Body of pancreas (tissue), 4 donors: ENCODE measurements around the gene WDR53. TPM values are rescaled to one million over a fixed set of nuclear protein-coding genes. Genes with fewer than 3 reads are reported as not detected.
A peak's percentile ranks its signal among the peaks of the same experiment; 100 is the strongest.
"Not testable (repeated sequence)": the region's sequence is repeated elsewhere in the genome, so short reads cannot be mapped to it uniquely, and the experiment has no call there.

Experiments
- ATAC-seq: fragments of 150-250 bp; one replicate; pipeline ENCODE4 v1.9.1; 2016
- DNase-seq, 4 donors: peaks; one replicate each; pipeline ENCODE4 v3.0.0-alpha.2; 2019
- H3K27ac ChIP-seq, 4 donors: fragments of 200-600 bp; sonication (generic); 1 replicate in 3 of 4; 2 replicates in 1 of 4; pipeline versions ENCODE4 v1.5.1 to v1.6.1; 2016 to 2019; ENCODE audit warnings: mild to moderate bottlenecking in 1 of 4, mixed read lengths in 1 of 4, moderate library complexity in 1 of 4
- H3K27me3 ChIP-seq, 2 donors: fragments of 200-600 bp; sonication (generic); one replicate each; pipeline ENCODE4 v1.6.0; 2016; ENCODE audit warnings: mild to moderate bottlenecking in 1 of 2
- H3K36me3 ChIP-seq, 2 donors: fragments of 200-600 bp; sonication (generic); replicated peaks in 1 of 2; 2 replicates each; pipeline ENCODE4 v1.5.1; 2016; ENCODE audit warnings: low read depth in 2 of 2; ENCODE audit not compliant: insufficient read depth in 1 of 2
- H3K4me1 ChIP-seq: fragments of 200-600 bp; sonication (generic); one replicate; pipeline ENCODE4 v1.6.0; 2016
- H3K4me3 ChIP-seq, 2 donors: fragments of 200-600 bp; sonication (generic); 1 replicate in 1 of 2; 2 replicates in 1 of 2; pipeline ENCODE4 v1.5.1; 2016 to 2019
- H3K9me3 ChIP-seq, 3 donors: fragments of 200-600 bp; sonication (generic); 1 replicate in 2 of 3; 2 replicates in 1 of 3; pipeline ENCODE4 v1.5.1; 2016
- POLR2A ChIP-seq, 3 donors: fragments of 450-650 bp; IDR thresholded peaks; one replicate each; pipeline ENCODE4 v1.6.1; 2016; ENCODE audit warnings: antibody characterized with exemption in 3 of 3, mild to moderate bottlenecking in 2 of 3
- WGBS, 2 donors: methylation state at CpG; one replicate each; pipeline ENCODE4 v1.1.5; 2017; 5-methylcytosine and 5-hydroxymethylcytosine counted together
- intact Hi-C: fragments of 100-400 bp; cut with DNase I; formaldehyde crosslinking; loops from one replicate; pipeline ENCODE4 v1.15.1; 2023
- total RNA-seq, 2 donors: library from RNA; depleted of rRNA; stranded (reverse); fragments of >200 nt; gene quantifications; one replicate each; pipeline ENCODE4 v1.1.0, GENCODE V29; 2016
- TF ChIP-seq, protein P1 (sequence below), 7 experiments: fragments of 450-650 bp in 4 of 7; fragments of 200-600 bp in 3 of 7; sonication (generic) in 3 of 7; IDR thresholded peaks; one replicate each; pipeline ENCODE4 v1.5.1; 2016 to 2019; ENCODE audit warnings: antibody characterized with exemption in 7 of 7

WDR53 gene
- total RNA-seq: 1 to 10 TPM in 1 of 2 donors, under 1 TPM in 1; 0.66 to 4.2 TPM

DNA sequence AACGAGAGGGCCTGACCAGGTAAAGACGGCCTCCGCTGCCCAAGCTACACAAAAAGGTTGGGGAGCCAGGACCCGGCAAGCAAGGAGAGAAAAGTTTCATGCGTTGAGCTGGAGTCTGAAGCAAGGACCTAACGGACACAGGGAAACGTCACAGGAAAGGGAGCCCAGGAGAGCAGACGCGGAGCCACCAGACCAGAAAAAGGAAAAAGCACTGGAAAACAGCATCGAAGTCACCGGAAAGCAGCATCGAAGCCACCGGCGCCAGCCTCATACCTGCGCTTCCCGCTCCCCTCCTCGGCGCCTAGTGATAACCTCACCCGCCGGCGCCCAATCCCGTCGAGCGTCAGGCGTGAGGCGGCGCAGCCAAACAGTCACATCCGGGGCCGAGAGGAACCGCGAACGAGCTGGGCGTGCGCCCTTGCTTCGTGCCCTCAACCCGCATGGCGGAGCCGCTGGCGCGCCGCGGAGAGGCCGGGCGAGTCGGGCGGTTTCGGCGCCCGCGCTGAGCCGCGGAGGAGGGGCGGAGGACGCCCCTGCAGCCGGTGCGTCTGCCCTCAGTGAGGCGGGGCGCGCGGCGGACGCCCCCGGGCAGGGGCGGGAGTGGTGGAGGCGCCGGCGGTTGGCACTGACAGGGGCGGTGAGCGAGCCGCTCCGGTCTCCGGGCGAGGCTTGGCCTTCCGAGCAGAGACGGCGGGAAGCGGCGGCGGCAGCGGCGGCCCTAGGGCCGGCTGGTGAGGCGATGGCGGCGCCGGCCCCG lies at the start of gene WDR53, which contains the start of gene FBXO45:
WDR53 (minus strand) TSS at position 309 of the 757 bp plus-strand sequence. CDS start 7,079 bp downstream, outside the sequence.
FBXO45 (plus strand) TSS at position 415 of the 757 bp plus-strand sequence; CDS start at position 740, 325 bp downstream.
- Histone ChIP-seq H3K4me3 (peak within 1 kb of the TSS; percentile 87 to 92), H3K27me3 (no peaks in the 10 kb centered on the region), H3K36me3 (no peaks in the 10 kb centered on the region), H3K9me3 (no peaks in the 10 kb centered on the region), H3K4me1 (peaks cover 28% of the 10 kb centered on the region), H3K27ac (peak within 1 kb of the TSS; percentile 46 to 89 (median 73))
- DNase-seq (peak; percentile 95 to 96 (median 96)), ATAC-seq (peak; percentile 97)
- intact Hi-C loops: no loop called here
- peak; percentile 67 to 88 (median 87) for TF ChIP-seq POLR2A (IDR thresholded peaks at IDR 0.05)
- TF ChIP-seq, protein P1, sequence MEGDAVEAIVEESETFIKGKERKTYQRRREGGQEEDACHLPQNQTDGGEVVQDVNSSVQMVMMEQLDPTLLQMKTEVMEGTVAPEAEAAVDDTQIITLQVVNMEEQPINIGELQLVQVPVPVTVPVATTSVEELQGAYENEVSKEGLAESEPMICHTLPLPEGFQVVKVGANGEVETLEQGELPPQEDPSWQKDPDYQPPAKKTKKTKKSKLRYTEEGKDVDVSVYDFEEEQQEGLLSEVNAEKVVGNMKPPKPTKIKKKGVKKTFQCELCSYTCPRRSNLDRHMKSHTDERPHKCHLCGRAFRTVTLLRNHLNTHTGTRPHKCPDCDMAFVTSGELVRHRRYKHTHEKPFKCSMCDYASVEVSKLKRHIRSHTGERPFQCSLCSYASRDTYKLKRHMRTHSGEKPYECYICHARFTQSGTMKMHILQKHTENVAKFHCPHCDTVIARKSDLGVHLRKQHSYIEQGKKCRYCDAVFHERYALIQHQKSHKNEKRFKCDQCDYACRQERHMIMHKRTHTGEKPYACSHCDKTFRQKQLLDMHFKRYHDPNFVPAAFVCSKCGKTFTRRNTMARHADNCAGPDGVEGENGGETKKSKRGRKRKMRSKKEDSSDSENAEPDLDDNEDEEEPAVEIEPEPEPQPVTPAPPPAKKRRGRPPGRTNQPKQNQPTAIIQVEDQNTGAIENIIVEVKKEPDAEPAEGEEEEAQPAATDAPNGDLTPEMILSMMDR (IDR thresholded peaks at IDR 0.05): peak in 1 of 7 experiments; percentile 17
- 0% methylated on average over 15 to 79 of the region's 87 CpGs for whole genome bisulfite sequencing, 2 donors

DNA sequence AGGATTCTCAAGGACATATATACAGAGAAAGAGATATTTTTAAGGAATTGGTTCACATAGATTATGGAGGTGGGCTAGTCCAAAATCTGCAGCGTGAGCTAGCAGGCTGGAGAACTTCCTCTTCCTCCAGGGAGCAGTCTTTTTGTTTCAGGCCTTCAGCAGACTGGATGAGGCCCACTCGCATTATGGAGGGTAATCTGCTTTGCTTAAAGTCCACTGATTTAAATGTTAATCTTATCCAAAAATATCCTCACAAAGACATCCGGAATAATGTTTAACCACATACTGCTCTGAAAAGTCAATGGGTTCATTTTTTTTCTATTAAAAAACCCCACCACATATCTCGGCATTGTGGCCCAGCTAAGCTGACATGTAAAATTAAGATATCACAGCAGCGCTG lies 48.9 kb upstream of the WDR53 start:
- Histone ChIP-seq H3K27me3 (no peaks in the 10 kb centered on the region), H3K4me1 (no peaks in the 10 kb centered on the region), H3K4me3 (no peak overlapping the region), H3K9me3 (no peaks in the 10 kb centered on the region), H3K27ac (no peak overlapping the region), H3K36me3 (no peaks in the 10 kb centered on the region)
- intact Hi-C loops: no loop called here
- ATAC-seq (no peak), DNase-seq (no peak)
- 49 to 73% methylated on average over 5 of the region's 5 CpGs for WGBS, 2 donors
- TF ChIP-seq, protein P1 (IDR thresholded peaks at IDR 0.05): no peak
- no peak for TF ChIP-seq POLR2A (IDR thresholded peaks at IDR 0.05)

DNA sequence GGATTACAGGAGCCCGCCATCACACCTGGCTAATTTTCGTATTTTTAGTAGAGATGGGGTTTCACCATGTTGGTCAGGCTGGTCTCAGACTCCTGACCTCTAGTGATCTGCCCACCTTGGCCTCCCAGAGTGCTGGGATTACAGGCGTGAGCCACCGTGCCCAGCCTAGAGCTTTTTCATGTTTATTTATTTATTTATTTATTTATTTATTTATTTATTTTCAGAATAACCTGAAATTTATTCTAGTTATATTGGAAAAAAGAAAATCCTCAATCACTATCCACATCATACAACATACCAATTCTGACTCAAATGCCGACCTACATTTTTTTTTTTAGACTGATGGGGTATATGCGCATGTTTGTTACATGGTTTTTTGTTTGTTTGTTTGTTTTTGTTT lies 46.9 kb upstream of the WDR53 start:
- H3K36me3 ChIP-seq, intact Hi-C loops, ATAC-seq, H3K27me3 ChIP-seq, H3K4me1 ChIP-seq, DNase-seq, H3K4me3 ChIP-seq, H3K9me3 ChIP-seq, H3K27ac ChIP-seq: not testable (repeated sequence)
- 82 to 84% methylated on average over 6 of the region's 6 CpGs for WGBS, 2 donors

DNA sequence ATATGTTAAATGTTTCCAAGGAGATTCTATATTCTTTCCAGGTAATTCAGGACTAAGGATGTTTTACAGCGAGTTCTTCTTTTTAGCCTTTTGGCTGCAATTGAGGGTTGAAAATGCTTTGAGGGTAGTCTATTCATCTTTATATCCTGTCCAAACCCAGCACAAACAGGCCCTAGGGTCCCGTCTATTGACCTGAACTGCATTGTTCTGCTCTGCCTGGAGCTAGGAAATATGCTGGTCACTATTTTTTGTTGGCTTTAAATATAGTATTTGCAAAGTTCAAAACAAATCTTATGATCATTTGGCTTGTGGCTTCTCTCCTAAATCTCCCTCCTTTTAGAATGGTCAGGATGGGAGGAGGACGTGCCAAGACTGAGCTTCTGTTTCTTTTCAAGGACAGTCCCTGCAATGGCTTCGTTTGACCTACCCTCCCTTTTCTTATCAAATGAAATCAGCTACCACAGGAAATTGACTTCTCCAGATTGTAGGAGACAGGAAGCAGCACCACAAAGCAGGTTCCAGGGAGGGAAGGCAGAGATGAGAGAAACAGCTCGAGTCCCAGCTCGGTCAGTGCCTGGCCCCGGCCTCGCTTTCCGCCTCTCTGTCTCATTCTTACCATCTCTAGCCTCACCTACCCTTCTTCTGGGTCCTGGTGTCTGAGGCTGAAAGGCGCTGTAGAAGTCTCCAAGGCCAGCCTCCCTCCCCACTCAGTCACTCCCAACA lies 43.6 kb upstream of the WDR53 start:
- Histone ChIP-seq H3K4me3 (no peak overlapping the region), H3K9me3 (no peaks in the 10 kb centered on the region), H3K27me3 (no peaks in the 10 kb centered on the region), H3K4me1 (no peaks in the 10 kb centered on the region), H3K36me3 (no peaks in the 10 kb centered on the region), H3K27ac (peak overlapping the region in 2 of 4 donors; percentile 1 to 3)
- no peak for DNase-seq
- ATAC-seq: peak; percentile 27
- intact Hi-C loops: no loop called here
- WGBS, 2 donors: 49 to 66% methylated on average over 10 of the region's 10 CpGs
- TF ChIP-seq, protein P1 (IDR thresholded peaks at IDR 0.05): no peak
- TF ChIP-seq POLR2A (IDR thresholded peaks at IDR 0.05): no peak

DNA sequence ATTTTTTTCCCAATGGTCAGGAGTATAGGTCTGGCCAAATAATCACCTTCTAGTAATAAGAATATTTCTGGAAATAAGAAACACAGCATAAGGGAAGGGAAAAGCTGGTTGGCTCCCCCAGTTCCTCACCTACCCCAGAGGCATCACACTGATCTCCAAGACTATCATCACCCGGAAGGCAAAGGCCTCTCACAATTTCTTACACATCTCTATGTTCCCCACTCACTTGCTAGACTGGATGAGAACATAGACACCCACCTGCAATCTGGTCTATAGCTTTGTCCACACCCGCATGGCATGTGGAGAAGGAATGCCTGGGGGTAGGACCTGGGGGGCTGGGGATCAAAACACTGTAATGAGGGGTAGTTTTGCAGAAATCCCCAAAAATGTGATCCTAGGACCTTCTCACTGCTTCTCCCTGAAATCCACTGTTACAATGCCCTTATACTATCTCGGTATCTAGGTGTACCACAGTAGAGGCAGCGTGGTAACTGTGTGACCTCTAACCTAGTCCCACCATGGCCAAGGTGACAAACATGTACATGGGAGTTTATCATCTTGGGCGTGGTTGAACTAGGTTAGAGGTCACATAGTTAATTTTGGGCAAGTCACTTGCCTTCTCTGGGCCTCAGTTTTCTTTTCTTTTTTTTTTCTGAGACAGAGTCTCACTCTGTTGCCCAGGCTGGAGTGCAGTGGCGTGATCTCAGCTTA lies 41.6 kb upstream of the WDR53 start:
- Histone ChIP-seq H3K27me3 (no peaks in the 10 kb centered on the region), H3K4me1 (no peaks in the 10 kb centered on the region), H3K27ac (no peak overlapping the region), H3K9me3 (no peaks in the 10 kb centered on the region), H3K4me3 (no peak overlapping the region), H3K36me3 (no peaks in the 10 kb centered on the region)
- no peak for ATAC-seq
- no peak for DNase-seq
- TF ChIP-seq, protein P1 (IDR thresholded peaks at IDR 0.05): no peak
- no peak for TF ChIP-seq POLR2A (IDR thresholded peaks at IDR 0.05)
- intact Hi-C loops: loop anchor here (5.0 kb wide), 1 partner anchor 77 kb away; no protein-coding TSS in a partner anchor
- WGBS, 2 donors: 62 to 73% methylated on average over 6 of the region's 6 CpGs
